Activated B cell treated with CpG ODN at 0.5 μM for 24 hours (primary cell): ENCODE measurements around the gene NOA1. TPM values are rescaled to one million over a fixed set of nuclear protein-coding genes. Genes with fewer than 3 reads are reported as not detected.
"Not testable (repeated sequence)": the region's sequence is repeated elsewhere in the genome, so short reads cannot be mapped to it uniquely, and the experiment has no call there.

Experiments
- ATAC-seq: fragments of 200-7000 bp; cut with Tn5 transposase; one replicate; pipeline ENCODE4 v1.10.0; 2021; ENCODE audit warnings: low read depth, mild to moderate bottlenecking, moderate library complexity
- CTCF ChIA-PET: fragments of 350-600 bp; sonication (Branson Sonifier 250); formaldehyde crosslinking; loops from one replicate; lab custom pipeline; 2021; ENCODE audit warnings: antibody characterized with exemption; lab: Charles Lee
- POLR2A ChIA-PET: fragments of 350-600 bp; sonication (Branson Sonifier 250); formaldehyde crosslinking; loops from one replicate; lab custom pipeline; 2021; ENCODE audit warnings: antibody characterized with exemption; lab: Charles Lee
- DNase-seq: peaks from one replicate; pipeline ENCODE4 v3.0.0; 2022
- H3K27ac Mint-ChIP-seq: one replicate; pipeline ENCODE4 v1.8.0; 2020; ENCODE audit warnings: mixed read lengths
- H3K27me3 Mint-ChIP-seq: one replicate; pipeline ENCODE4 v1.8.0; 2021; ENCODE audit warnings: mixed read lengths
- H3K36me3 Mint-ChIP-seq: one replicate; pipeline ENCODE4 v1.8.0; 2021; ENCODE audit warnings: low read depth, mixed read lengths
- H3K4me1 Mint-ChIP-seq: one replicate; pipeline ENCODE4 v1.8.0; 2021; ENCODE audit warnings: mixed read lengths
- H3K4me3 Mint-ChIP-seq: one replicate; pipeline ENCODE4 v1.8.0; 2020; ENCODE audit warnings: mild to moderate bottlenecking, mixed read lengths
- H3K9me3 Mint-ChIP-seq: one replicate; pipeline ENCODE4 v1.8.0; 2020; ENCODE audit warnings: mixed read lengths
- intact Hi-C: fragments of 100-400 bp; cut with micrococcal nuclease; formaldehyde crosslinking; loops from one replicate; pipeline ENCODE4 v1.15.1; 2024
- total RNA-seq: library from RNA; stranded (reverse); gene quantifications from 2 replicates; pipeline ENCODE4 v1.2.3, GENCODE V29; 2022
- TF ChIP-seq, protein P1 (sequence below): fragments of 200-600 bp; IDR thresholded peaks from one replicate; pipeline ENCODE4 v1.8.0; 2022; ENCODE audit warnings: antibody characterized with exemption, mild to moderate bottlenecking

NOA1 gene
- total RNA-seq, 1 donor from 2014 or later, result 25.0 TPM

GRCh38 chr4:56940971-56941370, 36.4 kb downstream of the NOA1 start:
- TF ChIP-seq, protein P1, sequence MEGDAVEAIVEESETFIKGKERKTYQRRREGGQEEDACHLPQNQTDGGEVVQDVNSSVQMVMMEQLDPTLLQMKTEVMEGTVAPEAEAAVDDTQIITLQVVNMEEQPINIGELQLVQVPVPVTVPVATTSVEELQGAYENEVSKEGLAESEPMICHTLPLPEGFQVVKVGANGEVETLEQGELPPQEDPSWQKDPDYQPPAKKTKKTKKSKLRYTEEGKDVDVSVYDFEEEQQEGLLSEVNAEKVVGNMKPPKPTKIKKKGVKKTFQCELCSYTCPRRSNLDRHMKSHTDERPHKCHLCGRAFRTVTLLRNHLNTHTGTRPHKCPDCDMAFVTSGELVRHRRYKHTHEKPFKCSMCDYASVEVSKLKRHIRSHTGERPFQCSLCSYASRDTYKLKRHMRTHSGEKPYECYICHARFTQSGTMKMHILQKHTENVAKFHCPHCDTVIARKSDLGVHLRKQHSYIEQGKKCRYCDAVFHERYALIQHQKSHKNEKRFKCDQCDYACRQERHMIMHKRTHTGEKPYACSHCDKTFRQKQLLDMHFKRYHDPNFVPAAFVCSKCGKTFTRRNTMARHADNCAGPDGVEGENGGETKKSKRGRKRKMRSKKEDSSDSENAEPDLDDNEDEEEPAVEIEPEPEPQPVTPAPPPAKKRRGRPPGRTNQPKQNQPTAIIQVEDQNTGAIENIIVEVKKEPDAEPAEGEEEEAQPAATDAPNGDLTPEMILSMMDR, result no peak
- ChIA-PET POLR2A (no interaction called here), CTCF (no interaction called here)
- Mint-ChIP-seq H3K4me1 (no peaks in the 10 kb centered on the region), H3K4me3 (no peak overlapping the region), H3K27me3 (no peaks in the 10 kb centered on the region), H3K9me3 (no peaks in the 10 kb centered on the region), H3K36me3 (peaks cover 30% of the 10 kb centered on the region), H3K27ac (no peak overlapping the region)
- no peak for ATAC-seq
- intact Hi-C loops, result no loop called here
- no peak for DNase-seq

- ChIA-PET POLR2A (no interaction called here), CTCF (no interaction called here)
- DNase-seq, result no peak
- H3K4me3 Mint-ChIP-seq, result no peak overlapping the region
- no peak overlapping the region for H3K27ac Mint-ChIP-seq
- intact Hi-C loops, result no loop called here
- no peak for ATAC-seq
- peaks cover 31% of the 10 kb centered on the region for H3K36me3 Mint-ChIP-seq
- H3K4me1 Mint-ChIP-seq, result no peaks in the 10 kb centered on the region
- TF ChIP-seq, protein P1, result no peak
- no peaks in the 10 kb centered on the region for H3K9me3 Mint-ChIP-seq
- no peaks in the 10 kb centered on the region for H3K27me3 Mint-ChIP-seq
Observed at GRCh38 chr4:56940403-56940802, 37.0 kb downstream of the NOA1 start.

DNA sequence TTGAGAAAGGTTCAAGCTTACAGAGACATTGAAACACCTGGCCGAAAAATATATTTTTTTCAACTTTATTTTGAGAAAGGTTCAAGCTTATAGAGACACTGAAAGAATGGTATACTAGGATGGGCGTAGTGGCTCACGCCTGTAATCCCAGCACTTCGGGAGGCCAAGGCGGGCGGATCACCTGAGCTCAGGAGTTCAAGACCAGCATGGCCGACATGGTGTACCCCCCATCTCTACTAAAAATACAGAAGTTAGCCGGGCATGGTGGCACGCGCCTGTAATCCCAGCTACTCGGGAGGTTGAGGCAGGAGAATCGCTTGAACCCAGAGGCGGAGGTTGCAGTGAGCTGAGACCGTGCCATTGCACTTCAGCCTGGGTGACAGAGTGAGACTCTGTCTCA, 37.6 kb downstream of the NOA1 start:
- DNase-seq, H3K9me3 Mint-ChIP-seq, POLR2A ChIA-PET, ATAC-seq, intact Hi-C loops, H3K4me3 Mint-ChIP-seq, H3K27ac Mint-ChIP-seq, CTCF ChIA-PET, H3K4me1 Mint-ChIP-seq, H3K27me3 Mint-ChIP-seq: not testable (repeated sequence)
- peaks cover 34% of the 10 kb centered on the region for H3K36me3 Mint-ChIP-seq

DNA sequence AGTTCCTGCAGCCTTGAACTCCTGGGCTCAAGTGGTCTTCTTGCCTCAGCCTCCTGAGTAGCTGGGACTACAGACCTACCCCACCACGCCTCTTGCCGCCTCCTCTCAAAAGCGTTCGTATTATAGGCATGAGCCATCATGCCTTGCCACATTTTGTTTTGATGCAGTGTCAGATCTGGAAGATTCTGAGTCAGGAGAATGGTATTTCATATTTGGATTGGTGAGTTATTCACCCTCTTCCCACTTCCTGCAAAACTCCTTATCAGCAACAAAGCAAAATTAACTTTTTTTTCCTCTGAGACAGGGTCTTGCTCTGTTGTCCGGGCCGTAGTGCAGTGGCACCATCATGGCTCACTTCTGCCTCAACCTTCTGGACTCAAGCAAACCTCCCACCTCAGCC, 40.1 kb downstream of the NOA1 start:
- no peaks in the 10 kb centered on the region for H3K9me3 Mint-ChIP-seq
- no peaks in the 10 kb centered on the region for H3K4me1 Mint-ChIP-seq
- intact Hi-C loops, result no loop called here
- H3K36me3 Mint-ChIP-seq, result peaks cover 46% of the 10 kb centered on the region
- no peaks in the 10 kb centered on the region for H3K27me3 Mint-ChIP-seq
- TF ChIP-seq, protein P1, result no peak
- DNase-seq (no peak), ATAC-seq (no peak)
- ChIA-PET CTCF (no interaction called here), POLR2A (no interaction called here)
- H3K4me3 Mint-ChIP-seq, result no peak overlapping the region
- no peak overlapping the region for H3K27ac Mint-ChIP-seq

DNA sequence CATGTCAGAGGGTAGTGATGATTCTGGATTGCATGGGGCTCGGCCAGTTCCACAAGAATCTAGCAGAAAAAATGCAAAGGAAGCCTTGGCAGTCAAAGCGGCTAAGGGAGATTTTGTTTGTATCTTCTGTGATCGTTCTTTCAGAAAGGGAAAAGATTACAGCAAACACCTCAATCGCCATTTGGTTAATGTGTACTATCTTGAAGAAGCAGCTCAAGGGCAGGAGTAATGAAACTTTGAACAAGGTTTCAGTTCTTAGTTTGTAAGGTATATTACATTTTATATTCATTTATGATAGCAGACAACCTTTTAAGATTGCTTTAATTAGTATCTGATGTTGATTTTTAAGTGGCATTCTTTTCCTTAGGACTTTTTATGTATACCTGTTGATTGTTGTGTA, 45.5 kb downstream of the NOA1 start:
- DNase-seq (no peak), ATAC-seq (no peak)
- intact Hi-C loops, result no loop called here
- H3K4me1 Mint-ChIP-seq, result peaks cover 4% of the 10 kb centered on the region
- H3K27me3 Mint-ChIP-seq, result no peaks in the 10 kb centered on the region
- H3K4me3 Mint-ChIP-seq, result no peak overlapping the region
- peaks cover 62% of the 10 kb centered on the region for H3K36me3 Mint-ChIP-seq
- no peaks in the 10 kb centered on the region for H3K9me3 Mint-ChIP-seq
- TF ChIP-seq, protein P1, result no peak
- CTCF ChIA-PET, result no interaction called here
- POLR2A ChIA-PET, result no interaction called here
- H3K27ac Mint-ChIP-seq, result no peak overlapping the region

DNA sequence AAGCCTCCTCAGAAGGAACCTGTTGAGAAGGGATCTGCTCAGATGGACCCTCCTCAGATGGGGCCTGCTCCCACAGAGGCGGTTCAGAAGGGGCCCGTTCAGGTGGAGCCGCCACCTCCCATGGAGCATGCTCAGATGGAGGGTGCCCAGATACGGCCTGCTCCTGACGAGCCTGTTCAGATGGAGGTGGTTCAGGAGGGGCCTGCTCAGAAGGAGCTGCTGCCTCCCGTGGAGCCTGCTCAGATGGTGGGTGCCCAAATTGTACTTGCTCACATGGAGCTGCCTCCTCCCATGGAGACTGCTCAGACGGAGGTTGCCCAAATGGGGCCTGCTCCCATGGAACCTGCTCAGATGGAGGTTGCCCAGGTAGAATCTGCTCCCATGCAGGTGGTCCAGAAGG, 46.8 kb downstream of the NOA1 start:
- Mint-ChIP-seq H3K27ac (no peak overlapping the region), H3K9me3 (no peaks in the 10 kb centered on the region), H3K36me3 (peaks cover 60% of the 10 kb centered on the region), H3K4me3 (no peak overlapping the region), H3K27me3 (no peaks in the 10 kb centered on the region), H3K4me1 (peaks cover 4% of the 10 kb centered on the region)
- ATAC-seq, result no peak
- TF ChIP-seq, protein P1, result no peak
- ChIA-PET CTCF (no interaction called here), POLR2A (no interaction called here)
- intact Hi-C loops, result no loop called here
- DNase-seq, result no peak
